Activated T-cell treated with anti-CD3 and anti-CD28 coated beads, Interleukin-2, amount 50 U/mL, for 1 hour (primary cell): ENCODE results near the gene RASGRP3.
"Not testable (repeated sequence)": the region's sequence is repeated elsewhere in the genome, so short reads cannot be mapped to it uniquely, and the experiment has no call there.

Experiments
- DNase-seq: peaks from one replicate; pipeline ENCODE4 v3.0.0-alpha.2; 2020

Gene RASGRP3

DNA sequence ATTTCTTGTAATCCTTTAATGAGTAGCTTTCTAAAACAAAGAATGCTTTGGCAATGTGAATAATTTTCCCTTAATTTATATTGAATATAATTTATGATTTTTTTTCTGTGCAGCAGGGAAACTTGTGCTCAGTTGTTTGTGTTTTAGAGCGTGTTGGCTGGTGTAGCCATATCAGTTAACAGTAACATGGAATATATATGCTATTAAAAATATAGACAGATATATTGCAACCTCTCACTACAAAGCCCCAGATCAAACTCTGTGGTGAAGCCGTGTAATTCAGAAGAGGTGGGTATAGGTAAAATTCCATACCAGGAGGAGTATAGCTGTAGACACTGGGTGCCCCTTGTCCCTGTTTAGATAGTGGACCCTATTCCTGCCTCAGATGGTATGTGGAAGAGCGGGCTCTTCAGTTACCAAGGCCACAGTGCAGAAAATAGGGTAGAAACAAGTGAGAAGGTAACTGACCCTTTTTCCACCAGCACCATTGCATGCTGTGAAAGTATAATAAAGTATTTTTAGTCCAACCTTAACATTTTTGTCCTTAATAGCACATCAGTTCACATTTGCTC, 18.1 kb upstream of the RASGRP3 start:
- no peak for DNase-seq

DNA sequence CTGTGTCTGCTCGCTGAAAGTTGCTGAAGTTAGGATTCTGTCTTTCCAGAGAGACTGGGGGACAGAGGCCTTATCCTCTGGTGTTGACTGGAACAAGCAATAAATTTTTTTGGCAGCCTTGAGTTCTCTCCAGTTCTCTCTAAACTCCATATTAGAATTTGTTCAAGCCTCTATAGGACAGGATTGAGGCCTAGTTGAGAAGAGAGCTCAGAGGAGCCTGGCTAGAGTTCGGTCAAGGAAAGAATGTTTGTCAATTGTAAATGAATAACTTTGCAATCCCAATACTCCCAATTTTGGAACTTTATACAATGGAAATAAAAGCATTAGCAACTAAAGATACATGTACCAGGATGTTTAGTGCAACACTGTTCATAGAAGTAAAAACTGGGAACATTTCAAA, 16.7 kb upstream of the RASGRP3 start:
- no peak for DNase-seq

DNA sequence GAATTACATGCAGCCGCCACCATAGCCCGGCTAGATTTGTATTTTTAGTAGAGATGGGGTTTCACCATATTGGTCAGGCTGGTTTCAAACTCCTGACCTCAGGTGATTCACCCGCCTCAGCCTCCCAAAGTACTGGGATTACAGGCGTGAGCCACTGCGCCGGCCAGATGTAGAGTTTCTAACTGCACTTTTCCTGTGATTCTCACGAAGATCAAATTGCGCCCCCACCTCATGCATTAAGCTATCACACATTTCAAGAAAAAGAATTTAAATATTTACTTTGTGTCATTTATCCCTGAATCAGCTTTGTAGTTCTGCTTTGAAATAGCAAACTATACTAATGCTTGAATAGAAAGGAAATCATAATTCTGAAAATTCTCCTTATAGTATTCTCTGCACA, 13.9 kb upstream of the RASGRP3 start:
- not testable (repeated sequence) for DNase-seq

DNA sequence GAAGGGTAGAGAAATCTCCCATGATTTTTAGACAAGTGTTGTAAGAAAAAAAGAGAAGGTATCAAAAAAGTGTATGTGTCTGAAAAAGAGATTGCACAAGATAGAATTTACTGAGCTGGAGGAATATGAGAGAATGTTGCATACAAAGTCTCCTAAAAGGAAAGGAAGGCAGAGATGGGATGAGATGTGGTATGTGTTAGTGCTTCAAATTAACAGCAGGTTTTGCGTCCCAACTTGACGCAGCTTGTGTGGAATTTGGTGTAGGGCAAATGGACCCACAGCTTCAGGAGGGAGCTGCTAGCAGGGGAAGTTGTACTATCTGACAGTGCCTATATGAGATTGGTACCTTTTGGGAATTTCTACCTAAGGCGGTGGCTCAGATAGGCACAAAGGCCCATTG, 9.0 kb upstream of the RASGRP3 start:
- DNase-seq: no peak

DNA sequence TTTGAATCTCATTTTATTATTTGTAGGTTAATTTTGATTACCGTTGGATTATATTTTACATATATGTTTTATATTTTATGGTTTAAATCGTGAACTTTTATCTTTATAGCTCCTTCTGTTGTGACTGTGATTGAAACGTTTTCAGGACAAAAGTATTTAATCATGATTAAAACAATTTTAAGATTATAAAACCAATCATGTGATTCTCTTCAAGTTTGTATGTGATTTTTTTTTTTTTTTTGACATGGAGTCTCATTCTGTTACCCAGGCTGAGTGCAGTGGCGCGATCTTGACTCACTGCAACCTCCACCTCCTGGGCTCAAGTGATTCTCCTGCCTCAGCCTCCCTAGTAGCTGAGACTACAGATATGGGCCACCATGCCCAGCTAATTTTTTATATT, 7.2 kb upstream of the RASGRP3 start:
- no peak for DNase-seq

DNA sequence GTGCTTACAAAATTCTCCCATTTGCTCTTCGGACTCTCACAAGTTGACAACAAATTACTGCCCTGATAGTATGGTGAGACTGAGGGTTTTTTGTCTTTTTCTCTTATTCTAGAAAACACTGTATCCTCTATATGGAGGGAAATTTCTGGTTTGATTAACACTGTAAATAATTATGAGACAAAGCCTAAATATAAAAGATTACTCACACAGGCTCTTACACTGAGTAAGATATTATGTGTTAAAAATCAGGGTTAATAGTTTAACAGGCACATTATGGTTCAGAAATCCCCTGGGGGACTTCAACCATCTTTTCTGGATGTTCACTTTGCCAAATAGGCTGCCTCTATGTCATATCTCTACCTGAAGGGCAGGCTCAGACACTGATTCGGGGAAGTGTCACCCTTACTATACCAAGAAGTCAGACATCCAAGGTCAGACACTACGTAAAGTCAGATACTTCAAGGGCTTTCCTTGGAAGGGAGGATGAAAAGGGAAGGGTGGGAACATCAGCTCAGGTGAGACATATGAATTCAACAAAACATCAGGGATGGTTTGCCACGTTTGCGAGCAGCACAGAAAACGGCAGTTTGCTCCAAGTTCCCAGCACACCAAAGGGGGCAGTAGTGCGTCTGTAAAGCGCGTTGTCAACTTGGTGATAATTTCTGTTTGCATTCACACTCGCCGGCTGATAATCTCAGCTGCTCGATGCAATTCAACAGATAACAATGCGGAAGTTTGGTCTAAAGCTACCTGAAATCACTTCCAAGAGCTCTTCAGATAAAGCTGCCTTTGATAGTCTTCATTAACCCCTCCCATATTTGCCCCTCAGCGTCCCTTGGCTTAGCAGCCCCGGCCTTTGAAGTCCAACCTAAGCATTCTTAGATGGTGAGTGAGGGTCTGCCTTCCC, 972 bp upstream of the RASGRP3 start:
- peak; percentile 79 for DNase-seq

DNA sequence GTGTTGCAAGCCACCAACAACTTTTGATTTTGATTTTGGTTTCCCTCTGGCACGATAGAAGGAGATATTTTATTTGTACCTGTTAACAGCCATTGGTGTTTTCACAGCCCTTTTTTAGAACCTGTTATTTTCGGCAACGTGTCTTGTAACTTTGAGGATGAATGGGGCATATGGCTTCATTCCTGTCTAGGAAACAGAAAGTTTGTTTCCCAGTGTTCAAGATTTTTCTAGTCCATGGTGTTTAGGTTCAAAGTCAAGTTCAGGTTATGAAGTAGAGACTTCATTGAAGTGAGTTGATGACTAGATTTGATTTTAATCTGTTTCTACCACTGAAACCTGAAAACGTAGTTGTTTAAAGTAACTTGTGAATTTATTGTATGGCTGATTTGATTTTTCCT, 343 bp downstream of the RASGRP3 start:
- DNase-seq: no peak

DNA sequence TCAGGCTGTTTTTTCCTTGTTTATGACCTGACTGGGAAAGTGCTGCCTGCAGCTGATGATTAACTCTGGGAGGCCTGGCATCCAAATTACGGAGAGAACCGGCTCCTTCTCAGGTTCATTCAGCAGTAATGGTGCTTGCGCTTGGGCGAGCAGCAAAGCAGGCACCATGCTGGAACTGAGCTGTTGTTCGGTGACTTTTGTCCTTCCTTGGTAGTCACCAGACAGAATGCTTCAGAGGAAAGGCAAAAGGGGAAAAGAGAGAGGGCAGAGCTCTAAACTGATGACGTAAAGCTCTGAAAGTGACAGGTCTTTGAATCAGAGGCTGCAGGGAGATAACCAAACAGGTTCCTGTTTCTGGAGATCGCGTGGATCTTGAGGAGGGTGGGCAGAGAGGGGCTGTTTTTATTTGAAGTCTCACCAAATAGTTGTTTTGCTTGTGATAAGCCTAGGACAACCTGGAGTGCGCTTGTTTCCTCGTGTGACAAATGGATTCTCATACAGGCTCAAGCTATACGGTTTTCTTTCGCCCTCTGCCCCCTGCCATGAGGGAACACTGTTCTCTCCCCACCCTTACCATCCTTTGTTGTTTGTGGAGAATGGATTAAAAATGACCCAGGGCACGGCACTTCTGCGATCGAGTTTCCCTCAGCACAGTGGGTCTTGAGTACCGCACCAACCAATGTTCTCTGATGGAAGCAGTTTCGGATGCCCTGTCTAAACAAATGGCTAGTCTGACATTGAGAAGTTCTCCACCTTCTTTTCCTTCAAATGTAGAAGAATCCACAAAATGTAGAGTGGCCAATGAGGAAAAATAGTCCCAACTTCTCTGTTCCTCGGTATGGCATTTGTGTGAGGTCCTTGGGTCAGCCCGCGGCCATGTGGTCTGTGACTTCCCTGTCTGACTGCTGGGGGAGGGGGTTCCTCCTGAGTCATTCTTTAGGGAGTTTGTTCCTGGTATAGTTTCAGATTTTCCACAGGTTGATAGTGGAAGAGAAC, 1.3 kb downstream of the RASGRP3 start:
- peak; percentile 30 for DNase-seq

DNA sequence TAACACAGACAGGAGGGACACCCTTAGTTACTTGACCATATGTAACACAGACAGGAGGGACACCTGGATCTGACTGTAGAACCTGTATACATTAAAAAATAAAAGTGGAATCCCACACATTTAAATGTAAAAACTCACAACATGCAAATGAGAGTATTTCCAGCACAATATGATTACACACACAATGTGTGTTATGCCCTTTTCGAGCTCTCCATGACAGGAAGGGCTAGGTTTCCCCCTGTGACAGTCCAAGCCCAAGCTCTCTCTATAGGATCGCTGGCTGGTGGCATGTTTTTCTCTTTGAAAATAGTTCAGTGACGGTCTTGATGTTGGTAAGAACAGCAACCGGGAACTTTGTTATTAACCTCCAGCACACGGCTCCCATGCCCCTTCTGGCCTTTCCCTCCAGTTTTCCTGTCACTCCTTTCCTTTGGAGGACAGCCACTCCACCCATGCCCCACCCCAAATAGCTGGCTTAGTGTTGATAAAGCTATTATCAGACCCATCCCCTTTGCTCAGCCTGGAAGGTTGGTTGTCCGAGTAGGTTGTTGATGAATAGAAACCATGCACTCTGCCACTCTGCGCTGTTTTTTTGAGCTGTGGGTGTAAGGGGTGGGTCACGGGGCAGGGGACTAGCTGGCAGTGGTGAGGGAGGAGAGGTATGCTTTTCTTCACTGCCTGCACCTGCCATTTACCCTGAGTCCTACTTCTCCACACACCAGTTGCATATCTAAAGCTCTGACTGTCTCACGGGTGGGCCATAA, 2.7 kb downstream of the RASGRP3 start:
- DNase-seq: no peak

DNA sequence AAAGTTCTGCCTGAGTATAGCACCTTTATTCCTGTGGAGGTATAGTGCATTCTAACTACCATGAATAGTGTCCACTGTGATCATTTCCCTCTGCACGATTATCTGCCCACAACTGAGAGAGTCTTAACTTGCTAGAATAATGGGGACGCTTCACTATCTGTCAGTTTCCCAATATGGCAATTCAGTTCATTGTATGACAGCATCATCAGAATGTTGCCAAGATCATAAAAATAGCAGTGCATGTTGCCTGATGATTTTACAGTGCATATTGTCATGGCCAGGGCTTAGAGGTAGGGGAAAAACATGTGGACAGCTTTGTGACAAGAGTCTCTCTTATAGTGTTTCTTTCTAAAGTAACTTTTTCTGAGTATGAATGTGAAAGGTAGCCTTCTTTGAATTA, 6.1 kb downstream of the RASGRP3 start:
- DNase-seq: no peak

DNA sequence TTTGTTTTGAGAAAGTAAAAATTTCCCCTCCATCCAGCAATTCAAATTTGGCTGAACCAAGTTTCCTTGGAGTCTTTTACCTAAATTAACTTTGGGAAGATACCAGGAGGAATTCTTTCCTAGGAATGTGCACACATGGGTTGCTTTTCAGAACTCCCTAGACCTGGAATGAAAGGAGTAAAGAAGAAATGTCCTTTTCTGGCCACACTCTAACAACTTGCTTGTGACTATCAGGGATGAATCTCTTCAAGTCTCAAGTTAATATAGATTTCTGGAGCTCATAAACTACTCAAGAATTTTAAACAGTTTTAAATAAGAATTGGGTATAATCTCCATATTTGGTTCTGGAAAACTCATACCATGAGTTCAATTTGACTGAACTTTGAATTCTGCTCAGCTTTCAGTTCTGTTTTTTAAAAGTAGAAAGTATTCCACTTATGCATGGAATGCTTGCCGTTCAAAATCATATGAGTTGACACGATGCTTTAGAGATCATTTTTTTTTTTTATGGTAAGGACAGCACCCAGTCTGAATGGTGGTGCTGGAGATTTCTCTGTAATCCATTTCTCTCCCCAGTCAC, 7.7 kb downstream of the RASGRP3 start:
- DNase-seq: no peak

DNA sequence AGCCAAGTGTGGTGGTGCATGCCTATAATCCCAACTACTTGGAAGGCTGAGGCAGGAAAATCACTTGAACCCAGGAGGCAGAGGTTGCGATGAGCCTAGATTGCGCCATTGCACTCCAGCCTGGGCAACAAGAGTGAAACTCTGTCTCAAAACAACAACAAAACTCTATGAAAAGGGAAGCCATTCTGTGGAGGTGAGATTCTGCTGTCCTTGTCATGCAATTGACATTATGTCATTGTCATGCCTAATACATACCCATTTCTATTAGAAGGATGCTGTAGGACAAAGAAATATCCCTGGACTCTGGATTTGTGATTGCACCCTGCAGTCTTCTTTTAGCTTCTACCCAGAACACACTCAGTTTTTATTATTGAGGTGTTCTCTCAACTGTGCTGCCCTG, 8.6 kb downstream of the RASGRP3 start:
- no peak for DNase-seq

DNA sequence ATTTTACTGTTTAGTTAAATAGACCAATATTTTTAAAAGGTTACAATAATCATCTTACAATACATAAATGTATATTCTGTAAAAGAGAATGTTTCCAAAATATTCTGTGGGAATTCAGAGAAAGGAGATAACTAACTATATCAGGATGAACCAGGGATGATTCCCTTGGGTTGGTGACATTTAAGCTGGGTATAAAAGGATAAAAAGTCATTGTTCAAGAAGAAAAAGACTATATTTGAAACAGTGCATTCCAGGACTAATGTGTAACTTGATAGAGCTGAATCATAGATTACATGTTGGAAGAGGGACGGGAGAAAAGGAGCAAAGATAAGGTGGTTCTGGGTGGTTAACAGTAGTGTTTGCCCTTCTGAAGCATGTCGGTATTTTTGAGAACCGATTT, 10.1 kb downstream of the RASGRP3 start:
- DNase-seq: no peak

DNA sequence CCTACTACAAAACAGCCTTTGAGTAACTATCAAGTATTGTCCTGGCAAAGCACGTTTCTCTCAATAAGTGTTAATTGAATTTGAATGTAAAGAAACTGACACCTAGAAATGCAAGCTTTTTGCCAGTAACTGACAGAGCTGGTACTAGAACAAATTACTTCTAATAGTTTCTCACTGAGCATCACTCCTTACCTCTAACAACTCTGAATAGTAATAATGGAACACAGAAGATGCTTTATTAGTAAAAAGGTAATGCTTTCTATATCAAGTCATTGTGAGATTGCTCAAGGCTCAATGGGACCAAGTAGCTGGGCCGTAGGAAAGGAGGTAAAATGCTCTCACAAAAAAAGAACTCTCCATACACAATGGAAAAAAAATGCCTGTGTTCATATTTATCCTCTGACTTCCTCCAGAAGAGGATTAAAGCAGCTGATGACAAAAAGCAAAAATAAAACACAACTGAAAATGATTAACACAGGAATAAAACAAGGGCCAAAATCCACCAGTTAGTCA, 11.8 kb downstream of the RASGRP3 start:
- DNase-seq: no peak

DNA sequence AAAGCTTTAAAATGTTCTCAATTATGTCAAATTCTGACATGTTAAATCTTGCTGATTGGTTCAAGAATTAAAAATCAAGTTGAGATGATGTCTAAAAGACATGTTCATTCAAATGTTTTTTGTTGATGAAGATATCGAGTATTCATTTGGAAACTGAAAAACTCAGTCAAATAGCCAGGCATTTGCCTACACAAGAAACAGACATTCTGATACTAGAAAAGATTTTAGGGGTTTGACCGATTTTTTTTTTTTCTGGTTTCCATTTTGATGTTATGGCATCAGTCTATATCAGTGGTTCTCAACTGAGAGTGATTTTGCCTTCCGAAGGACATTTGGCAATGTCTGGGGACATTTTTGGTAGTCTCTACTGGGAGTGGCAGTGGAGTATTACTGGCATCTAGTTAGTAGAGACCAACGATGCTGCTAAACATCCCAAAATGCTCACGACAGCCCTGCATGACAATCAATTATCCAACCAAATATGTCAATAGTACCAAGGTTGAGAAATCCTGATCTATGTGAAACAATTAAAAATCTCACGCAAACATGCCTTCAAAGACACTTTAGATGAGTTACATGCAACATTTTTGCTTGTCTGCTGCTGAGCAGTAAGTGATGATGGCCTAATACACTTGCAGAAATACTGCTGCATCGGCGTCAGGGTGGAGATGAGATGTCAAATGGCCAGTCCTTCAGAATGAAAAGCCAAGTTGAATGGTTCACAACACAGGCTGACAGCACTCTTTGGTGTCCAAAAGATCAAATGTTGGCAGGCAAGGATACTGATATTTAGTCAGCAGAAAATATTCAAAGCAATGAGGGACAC, 12.5 kb downstream of the RASGRP3 start:
- DNase-seq: no peak

DNA sequence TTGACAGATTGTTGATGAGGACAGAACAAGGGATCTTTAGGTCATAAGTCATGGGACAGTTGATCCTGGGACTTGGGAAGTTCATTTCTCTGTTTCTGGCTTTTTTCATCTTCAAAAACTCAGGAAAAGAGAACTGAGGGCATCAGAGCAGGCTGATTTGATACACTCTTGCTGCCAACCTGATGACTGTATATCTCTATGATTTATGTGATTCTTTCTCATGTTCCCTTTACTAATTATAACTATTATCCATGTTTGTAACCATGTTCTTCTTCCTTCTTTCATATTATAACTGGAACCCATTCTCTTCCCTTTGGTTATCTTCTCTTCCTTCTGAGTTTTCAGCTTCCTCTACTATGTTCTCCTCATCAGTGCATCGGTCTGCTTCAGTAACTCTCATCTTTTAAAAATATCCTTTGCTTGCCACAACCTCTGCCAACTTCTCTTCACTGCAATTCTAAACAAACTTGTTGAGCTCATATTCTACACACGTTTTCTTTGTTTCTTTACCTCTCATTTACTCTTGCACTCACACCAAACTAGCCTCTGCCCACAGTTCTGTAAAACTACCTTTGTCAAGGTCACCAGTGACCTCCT, 13.5 kb downstream of the RASGRP3 start:
- no peak for DNase-seq

DNA sequence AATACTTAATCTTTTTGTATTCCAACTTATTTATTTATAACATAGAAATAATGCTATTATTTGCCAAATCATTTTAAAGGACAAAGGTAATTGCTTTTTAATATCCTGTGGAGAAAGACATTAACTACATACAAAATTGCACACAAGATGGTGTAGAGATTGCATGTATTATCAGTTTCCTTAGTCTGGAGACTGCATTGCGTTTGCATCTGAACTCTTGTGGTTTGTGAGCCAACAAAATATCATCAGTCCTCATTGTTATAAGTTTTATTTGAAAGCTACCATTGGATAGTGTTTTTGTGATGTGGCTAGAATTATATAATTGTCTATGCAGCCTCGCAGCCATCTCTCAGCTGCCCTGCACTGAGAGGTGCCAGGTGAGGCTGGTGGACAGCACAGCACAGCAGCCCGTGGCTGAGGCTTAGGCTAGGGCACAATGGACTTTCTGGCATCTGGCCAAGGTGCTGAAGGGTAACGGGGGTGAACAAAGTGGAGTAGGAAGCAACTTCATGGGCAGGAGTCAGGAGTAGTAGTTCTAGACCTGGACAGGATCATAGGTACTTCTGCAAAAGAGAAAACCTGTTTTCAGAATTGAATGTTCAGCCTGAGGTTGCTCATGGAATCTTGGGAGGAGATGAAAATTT, 15.1 kb downstream of the RASGRP3 start:
- DNase-seq: no peak

DNA sequence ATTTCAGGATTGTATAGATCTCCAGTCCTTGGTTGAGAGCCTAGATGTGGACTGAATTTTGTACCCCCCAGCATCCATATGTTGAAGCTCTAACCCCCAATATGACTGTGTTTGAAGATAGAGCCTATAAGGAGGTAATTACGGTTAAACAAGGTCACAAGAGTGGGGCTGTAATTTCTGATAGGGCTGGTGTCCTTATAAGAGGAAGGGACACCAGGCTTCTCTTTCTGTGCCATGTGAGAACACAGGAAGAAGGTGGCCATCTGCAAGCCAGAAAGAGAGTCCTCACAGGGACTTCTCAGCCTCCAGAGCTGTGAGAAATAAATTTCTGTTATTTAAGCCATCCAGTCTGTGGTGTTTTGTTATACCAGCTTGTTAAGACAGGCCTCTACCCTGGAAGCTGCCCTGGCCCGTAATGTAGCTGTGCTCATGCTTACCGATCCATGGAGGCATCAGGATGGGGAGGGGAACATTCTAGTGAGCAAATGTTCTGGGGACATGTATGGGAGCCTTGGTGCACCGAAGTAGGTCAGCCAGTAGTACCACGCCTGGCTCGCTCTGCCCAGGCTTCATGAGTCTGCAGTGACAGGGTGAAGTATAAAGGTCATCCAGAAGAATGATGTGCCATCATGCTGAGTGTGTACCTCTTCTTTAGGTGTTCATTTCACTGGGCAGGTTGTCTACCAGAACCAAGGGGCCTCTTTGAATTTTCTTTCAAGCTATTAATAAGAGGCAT, 16.1 kb downstream of the RASGRP3 start:
- DNase-seq: no peak

DNA sequence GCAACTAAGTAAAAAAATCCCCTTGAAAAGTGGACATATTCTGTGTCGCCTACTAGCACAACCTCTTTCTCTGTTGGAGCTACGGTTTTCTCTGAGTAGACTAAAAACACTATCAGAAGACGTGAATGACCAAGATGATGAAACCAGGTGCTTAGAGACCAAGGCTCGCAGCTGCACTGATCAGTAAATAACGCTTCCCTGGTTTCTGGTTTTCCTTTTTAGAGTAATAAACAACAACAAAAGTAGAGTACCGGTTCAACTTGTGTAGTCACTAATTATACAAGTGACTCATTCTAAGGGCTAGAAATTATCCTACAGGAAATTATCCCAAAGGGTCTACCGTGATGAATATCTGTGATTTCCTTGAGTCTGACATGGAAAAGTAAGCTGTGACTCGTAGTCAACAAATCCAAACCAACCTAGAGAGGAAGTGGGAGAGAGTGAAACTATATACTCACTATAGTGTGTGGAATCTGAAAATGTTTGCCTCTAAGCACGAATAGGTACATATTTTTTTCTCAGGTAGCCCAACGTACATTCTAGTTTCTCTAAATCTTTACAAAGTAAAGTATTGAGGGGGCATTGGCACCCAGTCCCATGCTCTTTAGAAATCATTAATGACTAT, 17.8 kb downstream of the RASGRP3 start:
- no peak for DNase-seq
